Esophagus squamous epithelium (tissue), 5 donors: ENCODE data around the gene GCK. TPM values are rescaled to one million over a fixed set of nuclear protein-coding genes. Genes with fewer than 3 reads are reported as not detected.

Experiments used
- DNase-seq: peaks from one replicate; lab custom pipeline; 2025; lab: John Stamatoyannopoulos, UW
- H3K27ac ChIP-seq, 4 donors: fragments of 200-600 bp; sonication (generic); one replicate each; pipeline ENCODE4 v1.5.1; 2016 to 2019; ENCODE audit warnings: mild to moderate bottlenecking in 1 of 4
- H3K27me3 ChIP-seq, 4 donors: fragments of 200-600 bp; sonication (generic); 1 replicate in 3 of 4; 2 replicates in 1 of 4; pipeline versions ENCODE4 v1.5.1 to v1.6.0; 2017 to 2021; ENCODE audit warnings: antibody characterized with exemption in 1 of 4
- H3K36me3 ChIP-seq, 3 donors: fragments of 200-600 bp; sonication (generic); one replicate each; pipeline ENCODE4 v1.5.1; 2016 to 2019
- H3K4me1 ChIP-seq, 3 donors: fragments of 200-600 bp; sonication (generic); one replicate each; pipeline ENCODE4 v1.5.1; 2017 to 2019
- H3K4me3 ChIP-seq, 4 donors: fragments of 200-600 bp; sonication (generic); 1 replicate in 3 of 4; 2 replicates in 1 of 4; pipeline ENCODE4 v1.5.1; 2016 to 2019; ENCODE audit warnings: mild to moderate bottlenecking in 2 of 4, moderate library complexity in 1 of 4
- H3K9me3 ChIP-seq, 3 donors: fragments of 200-600 bp; sonication (generic); one replicate each; pipeline ENCODE4 v1.5.1; 2016 to 2019
- POLR2A ChIP-seq, 4 donors: fragments of 450-650 bp; IDR thresholded peaks; one replicate each; pipeline ENCODE4 v1.6.1; 2017; ENCODE audit warnings: antibody characterized with exemption in 4 of 4, mild to moderate bottlenecking in 4 of 4, moderate library complexity in 3 of 4
- WGBS, 2 donors: methylation state at CpG; one replicate each; pipeline ENCODE4 v1.1.5; 2018; 5-methylcytosine and 5-hydroxymethylcytosine counted together
- intact Hi-C: fragments of 100-400 bp; cut with DNase I; formaldehyde crosslinking; loops from one replicate; pipeline ENCODE4 v1.15.0; 2022
- total RNA-seq, 4 donors: library from RNA; depleted of rRNA; stranded (reverse); fragments of >200 nt; gene quantifications; one replicate each; pipeline ENCODE4 v1.1.0, GENCODE V29; 2016
- TF ChIP-seq, protein P1 (sequence below), 6 experiments: fragments of 450-650 bp in 4 of 6; fragments of 200-600 bp in 2 of 6; sonication (generic) in 2 of 6; IDR thresholded peaks; one replicate each; pipeline ENCODE4 v1.5.1; 2016 to 2019; ENCODE audit warnings: antibody characterized with exemption in 6 of 6, mild to moderate bottlenecking in 4 of 6, moderate library complexity in 4 of 6
- donor health status: DM: yes; HTN: yes; CAD: no.

Gene GCK
- total RNA-seq, 4 donors from 2014 or later: 0.38 TPM; not detected in 3

DNA sequence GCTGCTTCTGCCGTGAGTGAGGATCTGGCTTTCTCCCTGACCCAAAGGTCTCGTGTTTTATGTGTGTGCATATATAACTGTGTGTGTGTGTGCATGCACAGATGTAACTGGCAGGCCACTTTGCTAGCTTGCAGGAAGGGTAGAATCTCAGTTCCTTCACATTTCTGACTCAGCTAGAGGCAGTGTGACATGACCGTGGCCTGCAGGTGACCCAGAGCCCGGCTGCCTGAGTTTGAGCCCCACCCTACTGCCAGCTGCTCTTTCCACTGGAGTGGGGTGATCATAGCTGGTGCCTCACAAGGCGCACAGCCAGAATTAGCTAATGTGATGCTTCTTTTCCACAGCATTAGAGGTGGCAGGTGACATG lies 38.8 kb downstream of the GCK start:
- peaks cover 0 to 14% (median 0%) of the 10 kb centered on the region in 4 donors for H3K27me3 ChIP-seq
- 69 to 75% methylated on average over 4 to 5 of the region's 5 CpGs for WGBS, 2 donors
- H3K9me3 ChIP-seq: no peaks in the 10 kb centered on the region
- no peak for DNase-seq
- H3K4me1 ChIP-seq: peaks cover 10 to 28% (median 12%) of the 10 kb centered on the region in 3 donors
- no peak overlapping the region for H3K27ac ChIP-seq
- H3K4me3 ChIP-seq: no peak overlapping the region
- no peaks in the 10 kb centered on the region for H3K36me3 ChIP-seq
- intact Hi-C loops: no loop called here
- TF ChIP-seq, protein P1, sequence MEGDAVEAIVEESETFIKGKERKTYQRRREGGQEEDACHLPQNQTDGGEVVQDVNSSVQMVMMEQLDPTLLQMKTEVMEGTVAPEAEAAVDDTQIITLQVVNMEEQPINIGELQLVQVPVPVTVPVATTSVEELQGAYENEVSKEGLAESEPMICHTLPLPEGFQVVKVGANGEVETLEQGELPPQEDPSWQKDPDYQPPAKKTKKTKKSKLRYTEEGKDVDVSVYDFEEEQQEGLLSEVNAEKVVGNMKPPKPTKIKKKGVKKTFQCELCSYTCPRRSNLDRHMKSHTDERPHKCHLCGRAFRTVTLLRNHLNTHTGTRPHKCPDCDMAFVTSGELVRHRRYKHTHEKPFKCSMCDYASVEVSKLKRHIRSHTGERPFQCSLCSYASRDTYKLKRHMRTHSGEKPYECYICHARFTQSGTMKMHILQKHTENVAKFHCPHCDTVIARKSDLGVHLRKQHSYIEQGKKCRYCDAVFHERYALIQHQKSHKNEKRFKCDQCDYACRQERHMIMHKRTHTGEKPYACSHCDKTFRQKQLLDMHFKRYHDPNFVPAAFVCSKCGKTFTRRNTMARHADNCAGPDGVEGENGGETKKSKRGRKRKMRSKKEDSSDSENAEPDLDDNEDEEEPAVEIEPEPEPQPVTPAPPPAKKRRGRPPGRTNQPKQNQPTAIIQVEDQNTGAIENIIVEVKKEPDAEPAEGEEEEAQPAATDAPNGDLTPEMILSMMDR (IDR thresholded peaks at IDR 0.05): no peak

DNA sequence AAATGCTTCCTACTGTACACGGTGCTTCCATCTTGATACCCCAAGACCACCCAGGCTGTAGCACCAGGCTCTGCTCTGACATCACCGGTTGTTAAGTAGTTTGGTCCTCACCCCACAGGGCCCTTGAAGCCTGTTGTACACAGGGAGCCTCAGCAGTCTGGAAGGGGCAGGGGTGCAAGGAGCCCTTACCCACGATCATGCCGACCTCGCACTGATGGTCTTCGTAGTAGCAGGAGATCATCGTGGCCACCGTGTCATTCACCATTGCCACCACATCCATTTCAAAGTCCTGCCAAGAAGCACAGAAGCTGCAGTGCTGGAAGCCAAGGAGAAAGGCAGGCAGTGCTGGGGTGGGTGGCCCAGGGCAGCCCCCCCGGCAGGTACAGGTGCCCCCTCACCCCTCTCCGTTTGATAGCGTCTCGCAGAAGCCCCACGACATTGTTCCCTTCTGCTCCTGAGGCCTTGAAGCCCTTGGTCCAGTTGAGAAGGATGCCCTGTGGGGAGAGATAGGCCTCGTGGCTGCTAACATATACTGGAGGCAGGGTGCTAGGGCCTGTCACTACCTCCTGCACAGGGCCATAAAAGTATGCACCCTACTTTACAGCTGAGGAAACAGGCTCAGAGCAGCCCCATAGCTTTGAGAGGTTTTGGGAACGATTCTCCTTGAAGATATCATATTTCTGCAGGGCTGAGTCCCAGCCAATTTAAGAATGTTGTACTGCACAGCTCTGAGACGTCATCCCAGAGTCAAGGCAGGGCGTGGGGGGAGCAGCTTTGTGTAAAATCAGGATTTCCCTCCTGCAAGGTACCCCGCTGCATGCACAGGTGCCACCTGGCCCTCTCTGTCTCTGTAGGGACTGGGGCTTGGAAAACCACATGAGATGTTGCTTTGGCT lies 39.4 kb downstream of the GCK start:
- peaks cover 13 to 33% (median 14%) of the 10 kb centered on the region in 3 donors for H3K4me1 ChIP-seq
- H3K27me3 ChIP-seq: peaks cover 0 to 20% (median 0%) of the 10 kb centered on the region in 4 donors
- WGBS, 2 donors: 75 to 81% methylated on average over 10 to 11 of the region's 18 CpGs
- H3K4me3 ChIP-seq: no peak overlapping the region
- DNase-seq: no peak
- intact Hi-C loops: no loop called here
- H3K36me3 ChIP-seq: no peaks in the 10 kb centered on the region
- no peaks in the 10 kb centered on the region for H3K9me3 ChIP-seq
- H3K27ac ChIP-seq: no peak overlapping the region
- TF ChIP-seq, protein P1 (IDR thresholded peaks at IDR 0.05): no peak
- TF ChIP-seq POLR2A (IDR thresholded peaks at IDR 0.05): no peak

DNA sequence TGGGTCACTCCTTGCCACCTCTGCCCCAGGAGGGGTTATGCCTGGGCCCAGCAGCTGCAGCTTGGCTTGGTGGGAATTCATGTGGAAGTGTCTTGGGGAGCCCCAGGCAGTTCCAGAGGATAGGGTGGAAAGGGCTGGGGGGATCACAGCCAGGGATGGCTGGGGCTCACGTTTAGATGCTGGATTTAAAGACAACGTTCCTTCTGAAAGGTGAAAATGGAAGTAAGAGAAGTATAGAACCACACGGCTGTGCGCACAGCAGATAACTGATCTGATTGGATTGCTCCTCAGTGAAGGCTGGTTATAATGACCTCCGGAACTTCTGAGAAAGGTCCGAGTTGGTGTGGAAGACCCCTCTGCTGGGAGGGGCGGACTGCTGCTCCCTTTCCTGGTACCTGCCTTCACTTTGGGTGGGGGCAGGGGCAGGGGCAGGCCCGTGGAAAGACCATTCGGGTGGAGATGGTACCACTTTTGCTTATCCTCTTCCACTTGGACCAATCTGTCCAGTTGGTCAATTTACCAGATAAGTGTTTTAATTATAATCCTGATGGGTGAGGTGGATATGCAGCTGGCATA lies 40.2 kb downstream of the GCK start:
- DNase-seq: no peak
- Histone ChIP-seq H3K27ac (no peak overlapping the region), H3K36me3 (no peaks in the 10 kb centered on the region), H3K9me3 (no peaks in the 10 kb centered on the region), H3K27me3 (peaks cover 0 to 25% (median 0%) of the 10 kb centered on the region in 4 donors), H3K4me1 (peaks cover 13 to 33% (median 14%) of the 10 kb centered on the region in 3 donors), H3K4me3 (no peak overlapping the region)
- WGBS, 2 donors: 73 to 74% methylated on average over 8 to 9 of the region's 9 CpGs
- TF ChIP-seq, protein P1 (IDR thresholded peaks at IDR 0.05): no peak
- no peak for TF ChIP-seq POLR2A (IDR thresholded peaks at IDR 0.05)
- intact Hi-C loops: no loop called here

DNA sequence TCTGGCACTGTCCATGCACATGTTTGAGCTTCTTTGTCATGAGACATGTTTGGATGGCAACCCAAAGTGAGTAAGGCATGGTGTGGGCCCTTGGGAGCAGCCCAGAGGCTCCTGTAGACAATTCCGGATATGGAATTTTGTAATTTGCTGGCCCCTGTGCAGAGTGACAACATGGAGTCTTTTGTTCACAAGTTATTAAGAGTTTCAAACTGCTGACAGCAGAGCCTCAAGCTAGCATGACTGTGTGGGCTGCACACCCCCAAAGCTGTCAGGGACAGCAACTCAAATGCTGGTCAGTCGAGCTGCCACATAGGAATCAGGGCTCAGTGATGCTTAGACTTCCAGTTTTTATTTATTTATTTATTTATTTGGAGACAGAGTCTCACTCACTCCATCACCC lies 41.1 kb downstream of the GCK start:
- DNase-seq: no peak
- H3K27ac ChIP-seq: no peak overlapping the region
- no peaks in the 10 kb centered on the region for H3K36me3 ChIP-seq
- no peaks in the 10 kb centered on the region for H3K9me3 ChIP-seq
- intact Hi-C loops: no loop called here
- 62 to 72% methylated on average over 2 of the region's 2 CpGs for WGBS, 2 donors
- no peak overlapping the region for H3K4me3 ChIP-seq
- peaks cover 0 to 25% (median 0%) of the 10 kb centered on the region in 4 donors for H3K27me3 ChIP-seq
- TF ChIP-seq POLR2A (IDR thresholded peaks at IDR 0.05): no peak
- TF ChIP-seq, protein P1 (IDR thresholded peaks at IDR 0.05): no peak
- H3K4me1 ChIP-seq: peaks cover 13 to 33% (median 14%) of the 10 kb centered on the region in 3 donors
